Stomach smooth muscle (tissue), 2 donors: ENCODE results near the gene VPS45.
A peak's percentile ranks its signal among the peaks of the same experiment; 100 is the strongest.
"Not testable (repeated sequence)": the region's sequence is repeated elsewhere in the genome, so short reads cannot be mapped to it uniquely, and the experiment has no call there.

ENCODE experiments used
- H3K27ac ChIP-seq: one replicate; pipeline ENCODE4 v1.7.0; 2013; ENCODE audit warnings: mild to moderate bottlenecking, low read length, inconsistent platforms
- H3K27me3 ChIP-seq, 2 donors: one replicate each; pipeline ENCODE4 v1.7.0; 2013; ENCODE audit warnings: low read length in 2 of 2; ENCODE audit not compliant: insufficient read depth in 2 of 2, control insufficient read depth in 1 of 2
- H3K36me3 ChIP-seq, 2 donors: one replicate each; pipeline ENCODE4 v1.7.0; 2013; ENCODE audit warnings: low read length in 2 of 2; ENCODE audit not compliant: control insufficient read depth in 2 of 2, insufficient read depth in 2 of 2
- H3K4me1 ChIP-seq: one replicate; pipeline ENCODE4 v1.7.0; 2013; ENCODE audit warnings: low read length; ENCODE audit not compliant: control insufficient read depth, insufficient read depth
- H3K4me3 ChIP-seq, 2 donors: one replicate each; pipeline ENCODE4 v1.7.0; 2013; ENCODE audit warnings: low read length in 2 of 2
- H3K9ac ChIP-seq, 2 donors: one replicate each; pipeline ENCODE4 v1.7.0; 2013; ENCODE audit warnings: low read length in 2 of 2, mild to moderate bottlenecking in 1 of 2
- H3K9me3 ChIP-seq, 2 donors: one replicate each; pipeline ENCODE4 v1.7.0; 2013; ENCODE audit warnings: low read length in 2 of 2; ENCODE audit not compliant: control insufficient read depth in 2 of 2
- donor health status: healthy.
- donor health status: Pancreatic carcinoma.

VPS45 gene

GRCh38 chr1:150127464-150127863 lies 59.9 kb downstream of the VPS45 start:
- Histone ChIP-seq H3K27me3 (no peaks in the 10 kb centered on the region), H3K9me3 (no peaks in the 10 kb centered on the region), H3K27ac (no peak overlapping the region), H3K36me3 (peaks cover 2 to 4% of the 10 kb centered on the region in 2 donors), H3K4me3 (no peak overlapping the region), H3K4me1 (no peaks in the 10 kb centered on the region), H3K9ac (no peak overlapping the region)

GRCh38 chr1:150127868-150128267 lies 60.3 kb downstream of the VPS45 start:
- Histone ChIP-seq H3K9ac (no peak overlapping the region), H3K4me3 (no peak overlapping the region), H3K36me3 (peaks cover 2 to 4% of the 10 kb centered on the region in 2 donors), H3K27ac (no peak overlapping the region), H3K9me3 (no peaks in the 10 kb centered on the region), H3K27me3 (no peaks in the 10 kb centered on the region), H3K4me1 (no peaks in the 10 kb centered on the region)

GRCh38 chr1:150132372-150132771 lies 64.8 kb downstream of the VPS45 start:
- Histone ChIP-seq H3K4me3 (no peak overlapping the region), H3K4me1 (no peaks in the 10 kb centered on the region), H3K36me3 (no peaks in the 10 kb centered on the region), H3K9me3 (no peaks in the 10 kb centered on the region), H3K9ac (no peak overlapping the region), H3K27ac (no peak overlapping the region), H3K27me3 (no peaks in the 10 kb centered on the region)

- H3K9me3 ChIP-seq, result no peaks in the 10 kb centered on the region
- no peak overlapping the region for H3K4me3 ChIP-seq
- no peaks in the 10 kb centered on the region for H3K36me3 ChIP-seq
- H3K27me3 ChIP-seq, result no peaks in the 10 kb centered on the region
- H3K27ac ChIP-seq, result no peak overlapping the region
- H3K4me1 ChIP-seq, result no peaks in the 10 kb centered on the region
- H3K9ac ChIP-seq, result no peak overlapping the region
These were observed 67.0 kb downstream of the VPS45 start for GRCh38 chr1:150134537-150134936.

DNA sequence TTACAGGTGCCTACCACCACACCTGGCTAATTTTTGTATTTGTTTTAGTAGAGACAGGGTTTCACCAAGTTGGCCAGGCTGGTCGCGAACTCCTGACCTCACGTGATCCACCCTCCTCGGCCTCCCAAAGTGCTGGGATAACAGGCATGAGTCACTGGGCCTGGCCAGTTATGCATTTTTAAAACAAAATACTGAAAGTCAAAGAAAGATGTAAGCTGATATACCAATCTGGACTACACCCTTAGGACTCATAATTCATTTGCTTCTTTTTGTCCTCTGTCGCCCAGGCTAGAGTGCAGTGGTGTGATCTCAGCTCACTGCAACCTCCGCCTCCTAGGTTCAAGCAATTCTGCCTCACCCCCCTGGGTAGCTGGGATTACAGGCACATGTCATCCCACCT lies 67.8 kb downstream of the VPS45 start:
- H3K4me3 ChIP-seq, H3K9me3 ChIP-seq: not testable (repeated sequence)

DNA sequence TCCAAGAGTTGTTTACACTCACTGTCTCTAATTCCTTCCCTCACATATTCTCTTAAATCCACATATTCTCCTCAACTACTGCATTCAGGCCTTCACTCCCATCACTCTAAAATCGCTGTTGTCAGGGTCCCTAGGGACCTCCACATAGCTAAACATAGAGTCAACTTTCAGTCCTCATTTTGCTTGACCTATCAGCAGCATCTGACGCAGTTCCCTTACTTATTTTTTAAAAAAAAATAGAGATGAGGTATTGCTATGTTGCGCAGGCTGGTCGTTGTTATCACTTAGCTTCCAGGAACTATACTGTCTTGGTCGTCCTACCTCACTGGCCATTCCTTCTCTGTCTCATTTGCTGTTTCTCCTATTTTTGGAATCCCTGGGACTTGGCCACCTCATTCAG lies 70.5 kb downstream of the VPS45 start:
- no peaks in the 10 kb centered on the region for H3K27me3 ChIP-seq
- H3K36me3 ChIP-seq, result no peaks in the 10 kb centered on the region
- no peaks in the 10 kb centered on the region for H3K9me3 ChIP-seq
- H3K27ac ChIP-seq, result no peak overlapping the region
- no peak overlapping the region for H3K9ac ChIP-seq
- no peaks in the 10 kb centered on the region for H3K4me1 ChIP-seq
- H3K4me3 ChIP-seq, result no peak overlapping the region

More for the DNA sequence above, 67.8 kb downstream of the VPS45 start:
- H3K27me3 ChIP-seq, H3K9ac ChIP-seq, H3K4me1 ChIP-seq, H3K27ac ChIP-seq, H3K36me3 ChIP-seq: not testable (repeated sequence)

- Histone ChIP-seq H3K9ac (no peak overlapping the region), H3K4me3 (no peak overlapping the region), H3K27ac (no peak overlapping the region)
These were observed 73.9 kb downstream of the VPS45 start for GRCh38 chr1:150141452-150141851.

DNA sequence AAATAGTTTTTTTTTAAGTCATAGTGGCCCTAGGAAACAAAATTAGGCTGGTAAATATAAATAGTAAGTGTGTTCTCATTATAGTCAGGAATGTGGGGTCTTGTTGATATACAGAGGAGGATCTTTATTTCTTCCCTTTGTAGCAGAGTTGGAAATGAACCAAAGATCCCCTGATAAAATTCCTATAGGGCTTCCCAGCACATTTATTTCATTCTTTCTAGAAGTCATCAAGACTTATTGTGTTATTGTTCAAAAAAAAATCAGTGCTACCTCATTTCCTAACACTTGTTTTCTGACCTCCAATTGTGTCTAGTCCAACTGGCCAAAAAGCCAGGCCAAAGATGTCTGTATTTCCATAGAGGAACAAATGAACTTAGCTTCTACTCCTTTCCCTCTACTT lies 74.5 kb downstream of the VPS45 start:
- no peak overlapping the region for H3K9ac ChIP-seq
- H3K36me3 ChIP-seq, result peaks cover 3 to 4% of the 10 kb centered on the region in 2 donors
- no peak overlapping the region for H3K4me3 ChIP-seq
- peaks cover 3% of the 10 kb centered on the region for H3K4me1 ChIP-seq
- no peaks in the 10 kb centered on the region for H3K27me3 ChIP-seq
- no peaks in the 10 kb centered on the region for H3K9me3 ChIP-seq
- no peak overlapping the region for H3K27ac ChIP-seq

More at GRCh38 chr1:150141452-150141851, 73.9 kb downstream of the VPS45 start:
- Histone ChIP-seq H3K27me3 (no peaks in the 10 kb centered on the region), H3K4me1 (no peaks in the 10 kb centered on the region), H3K9me3 (no peaks in the 10 kb centered on the region), H3K36me3 (peaks cover 3 to 4% of the 10 kb centered on the region in 2 donors)

- H3K27me3 ChIP-seq, result no peaks in the 10 kb centered on the region
- no peaks in the 10 kb centered on the region for H3K9me3 ChIP-seq
- H3K36me3 ChIP-seq, result peaks cover 3 to 4% of the 10 kb centered on the region in 2 donors
- H3K27ac ChIP-seq, result no peak overlapping the region
- no peak overlapping the region for H3K4me3 ChIP-seq
- peaks cover 9% of the 10 kb centered on the region for H3K4me1 ChIP-seq
- no peak overlapping the region for H3K9ac ChIP-seq
These were observed 77.0 kb downstream of the VPS45 start for GRCh38 chr1:150144606-150145005.

- H3K36me3 ChIP-seq, H3K9me3 ChIP-seq, H3K27me3 ChIP-seq, H3K27ac ChIP-seq, H3K4me1 ChIP-seq, H3K4me3 ChIP-seq, H3K9ac ChIP-seq: not testable (repeated sequence)
These were observed 78.4 kb downstream of the VPS45 start for GRCh38 chr1:150146016-150146415.

DNA sequence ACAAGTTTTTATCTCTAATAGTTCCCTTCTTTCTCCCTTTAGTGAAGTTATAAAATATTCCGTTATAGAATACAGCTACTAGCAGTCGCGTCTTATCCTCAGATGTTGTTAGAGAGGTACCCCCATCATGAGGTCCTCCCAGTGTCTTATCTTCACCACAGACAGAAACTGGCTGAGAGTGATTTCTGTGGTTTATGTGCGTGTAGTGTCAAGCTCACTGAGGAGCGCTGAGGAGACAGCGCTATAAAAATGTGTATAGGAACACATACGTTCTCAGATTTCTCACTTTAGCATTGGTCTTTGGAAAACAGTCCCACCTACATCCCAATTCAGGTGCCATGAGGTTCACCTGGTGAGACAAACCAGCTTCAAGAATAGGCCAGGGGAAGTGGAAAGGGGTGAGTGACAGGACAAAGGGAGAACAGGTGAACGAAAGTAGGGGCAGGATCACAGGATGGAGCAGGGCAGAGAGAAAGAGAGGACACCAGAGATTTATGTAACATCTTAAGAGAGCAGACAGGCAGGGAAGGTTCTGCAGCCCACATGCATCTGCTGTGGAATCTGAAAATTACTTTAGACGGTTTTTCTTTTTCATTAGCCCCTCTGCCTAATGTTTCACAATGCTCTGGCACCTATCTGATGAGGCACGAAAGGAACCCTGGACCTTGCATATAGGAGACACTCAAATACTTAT lies 79.4 kb downstream of the VPS45 start:
- Histone ChIP-seq H3K27me3 (no peaks in the 10 kb centered on the region), H3K9me3 (no peaks in the 10 kb centered on the region), H3K36me3 (peaks cover 10 to 13% of the 10 kb centered on the region in 2 donors), H3K4me3 (no peak overlapping the region), H3K27ac (peak overlapping the region; percentile 37), H3K4me1 (peaks cover 10% of the 10 kb centered on the region), H3K9ac (no peak overlapping the region)
